MM.1S (cell line): ENCODE results near the gene LUZP1.

ENCODE experiments used
- CTCF ChIP-seq: fragments of 300-600 bp; sonication (generic); IDR thresholded peaks from 2 replicates; pipeline ENCODE4 v1.5.1; 2016; ENCODE audit warnings: antibody characterized with exemption, low read length, mixed read lengths
- EZH2 ChIP-seq: fragments of 300-600 bp; sonication (generic); optimal IDR thresholded peaks from 2 replicates; pipeline ENCODE3; 2017; ENCODE audit warnings: low read depth, mild to moderate bottlenecking, antibody characterized with exemption, low read length, mixed read lengths
- EZH2phosphoT487 ChIP-seq: fragments of 300-600 bp; sonication (generic); IDR thresholded peaks from 2 replicates; pipeline ENCODE4 v1.6.1; 2018; ENCODE audit warnings: antibody characterized with exemption, low read length

- no peak for TF ChIP-seq CTCF
- no peak for TF ChIP-seq EZH2phosphoT487
- TF ChIP-seq EZH2 = no peak
These were observed 52.3 kb downstream of the LUZP1 start for GRCh38 chr1:23116216-23116836.
